ENCODE results near the gene PTPRF.

- TF ChIP-seq CTCF (IDR thresholded peaks at IDR 0.05), result no peak
- TF ChIP-seq POLR2A (IDR thresholded peaks at IDR 0.05), result no peak
Observed at GRCh38 chr1:43558346-43558841, 27.7 kb downstream of the PTPRF start.

Measured in esophagus squamous epithelium (tissue), 4 donors.